ENCODE data around the gene HLA-DOA. TPM values are rescaled to one million over a fixed set of nuclear protein-coding genes. Genes with fewer than 3 reads are reported as not detected.

Gene HLA-DOA
- total RNA-seq, 1 experiment from 2014 or later = not detected

- ChIA-PET POLR2A (ENCODE audit: unreplicated experiment) (interaction anchor here (0.6 to 2.0 kb wide), 4 partner anchors 13 to 66 kb away, joined by 4 to 59 read pairs (median 6); no protein-coding TSS in a partner anchor), CTCF (interaction anchor here (0.5 to 3.3 kb wide), 30 partner anchors 10 to 789 kb away, joined by 3 to 74 read pairs (median 6); partner anchors contain the start of genes HLA-DMA, HLA-DMB, PSMB9 and TAP1)
- H3K4me2 ChIP-seq (ENCODE audit: low read length) = peak overlapping the region; percentile 13; the same call in 1 of the 2 replicates
- peaks cover 43% of the 10 kb centered on the region for H4K20me1 ChIP-seq (ENCODE audit: low read length)
- H3K79me2 ChIP-seq (ENCODE audit: low read length) = peaks cover 8% of the 10 kb centered on the region; the same call in 1 of the 2 replicates
- DNase-seq (peak; percentile 95), ATAC-seq (peak; percentile 95)
- no peak overlapping the region for H3K27ac ChIP-seq (ENCODE audit: low read length)
- intact Hi-C loops (cut with micrococcal nuclease) = loop anchor here (1.0 to 5.0 kb wide), 4 partner anchors 18 to 148 kb away; partner anchors contain the start of gene TAP2
- no peak overlapping the region for H2AFZ ChIP-seq (ENCODE audit: low read length)
- H3K36me3 ChIP-seq (ENCODE audit: low read depth, low read length) = peaks cover 18% of the 10 kb centered on the region
- no peaks in the 10 kb centered on the region for H3K27me3 ChIP-seq (ENCODE audit: low read length)
- peaks cover 8% of the 10 kb centered on the region; the same call in 1 of the 2 replicates for H3K4me1 ChIP-seq (ENCODE audit: insufficient read depth, low read length)
- no peaks in the 10 kb centered on the region for H3K9me2 ChIP-seq (replicated peaks; ENCODE audit: low read length)
- BruUV-seq (replicated peaks) = no TSS peak
- TF ChIP-seq CTCF (conservative IDR thresholded peaks at IDR 0.05; ENCODE audit: low read depth, low read length) = peak; percentile 94
- no peak for TF ChIP-seq EZH2phosphoT487 (IDR thresholded peaks at IDR 0.05; ENCODE audit: borderline replicate concordance, low read length)
- H3K9me3 ChIP-seq (ENCODE audit: low read length) = no peaks in the 10 kb centered on the region
- H3F3A ChIP-seq (ENCODE audit: low read length, unreplicated experiment) = peaks cover 39% of the 10 kb centered on the region
- H3K4me3 ChIP-seq (ENCODE audit: low read length) = no peak overlapping the region
- H3K9ac ChIP-seq (ENCODE audit: low read length) = no peak overlapping the region
Measured at GRCh38 chr6:32984622-32985389, 24.6 kb downstream of the HLA-DOA start.

GRCh38 chr6:32983964-32984621 is 25.3 kb downstream of the HLA-DOA start:
- H3K27ac ChIP-seq (ENCODE audit: low read length) = no peak overlapping the region
- no peak overlapping the region for H3K4me3 ChIP-seq (ENCODE audit: low read length)
- intact Hi-C loops (cut with micrococcal nuclease) = loop anchor here (1.0 to 5.0 kb wide), 4 partner anchors 17 to 147 kb away; partner anchors contain the start of gene TAP2
- H3K36me3 ChIP-seq (ENCODE audit: low read depth, low read length) = peaks cover 25% of the 10 kb centered on the region
- no peak overlapping the region for H3K9ac ChIP-seq (ENCODE audit: low read length)
- H3K9me2 ChIP-seq (replicated peaks; ENCODE audit: low read length) = no peaks in the 10 kb centered on the region
- peak overlapping the region; percentile 13; the same call in 1 of the 2 replicates for H3K4me2 ChIP-seq (ENCODE audit: low read length)
- ATAC-seq (peak; percentile 25), DNase-seq (no peak)
- TF ChIP-seq CTCF (conservative IDR thresholded peaks at IDR 0.05; ENCODE audit: low read depth, low read length) (no peak), EZH2 (IDR thresholded peaks at IDR 0.05; ENCODE audit: low read length, unreplicated experiment) (no peak), EZH2phosphoT487 (IDR thresholded peaks at IDR 0.05; ENCODE audit: borderline replicate concordance, low read length) (no peak)
- H3K79me2 ChIP-seq (ENCODE audit: low read length) = peaks cover 15% of the 10 kb centered on the region; the same call in 1 of the 2 replicates
- ChIA-PET CTCF (interaction anchor here (0.5 to 3.3 kb wide), 29 partner anchors 10 to 789 kb away, joined by 3 to 74 read pairs (median 6); partner anchors contain the start of genes HLA-DMA, HLA-DMB, PSMB9 and TAP1), POLR2A (ENCODE audit: unreplicated experiment) (interaction anchor here (0.6 to 2.0 kb wide), 4 partner anchors 13 to 66 kb away, joined by 4 to 59 read pairs (median 6); no protein-coding TSS in a partner anchor)
- BruUV-seq (replicated peaks) = no TSS peak
- peaks cover 50% of the 10 kb centered on the region for H4K20me1 ChIP-seq (ENCODE audit: low read length)
- H3K27me3 ChIP-seq (ENCODE audit: low read length) = no peaks in the 10 kb centered on the region
- H3K9me3 ChIP-seq (ENCODE audit: low read length) = no peaks in the 10 kb centered on the region
- H3K4me1 ChIP-seq (ENCODE audit: insufficient read depth, low read length) = peaks cover 8% of the 10 kb centered on the region; the same call in 1 of the 2 replicates
- peaks cover 40% of the 10 kb centered on the region for H3F3A ChIP-seq (ENCODE audit: low read length, unreplicated experiment)
- H2AFZ ChIP-seq (ENCODE audit: low read length) = no peak overlapping the region

Measured in PC-3 (cell line).